CD4-positive, alpha-beta T cell treated with Interleukin-12 subunit alpha and Interleukin-12 subunit beta, for 1 hour (primary cell): ENCODE data around the gene FRMD6.
"Not testable (repeated sequence)": the region's sequence is repeated elsewhere in the genome, so short reads cannot be mapped to it uniquely, and the experiment has no call there.

Source experiments
- DNase-seq: peaks from one replicate; pipeline ENCODE4 v3.0.0-alpha.2; 2020

FRMD6 gene

DNA sequence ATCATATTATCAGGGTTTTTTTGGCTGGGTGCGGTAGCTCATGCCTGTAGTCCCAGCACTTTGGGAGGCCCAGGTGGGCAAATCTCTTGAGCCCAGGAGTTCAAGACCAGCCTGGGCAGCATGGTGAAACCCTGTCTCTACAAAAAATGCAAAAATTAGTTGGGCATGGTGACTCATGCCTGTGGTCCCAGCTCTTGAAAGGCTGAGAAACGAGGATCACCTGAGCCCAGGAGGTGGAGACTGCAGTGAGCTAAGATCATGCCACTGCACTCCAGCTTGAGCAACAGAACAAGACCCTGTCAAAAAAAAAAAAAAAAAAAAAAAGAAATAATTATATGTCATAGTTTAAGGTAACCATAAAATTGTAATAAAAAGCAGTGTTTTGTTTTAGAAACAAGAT, 18.4 kb upstream of the FRMD6 start:
- DNase-seq, result not testable (repeated sequence)

DNA sequence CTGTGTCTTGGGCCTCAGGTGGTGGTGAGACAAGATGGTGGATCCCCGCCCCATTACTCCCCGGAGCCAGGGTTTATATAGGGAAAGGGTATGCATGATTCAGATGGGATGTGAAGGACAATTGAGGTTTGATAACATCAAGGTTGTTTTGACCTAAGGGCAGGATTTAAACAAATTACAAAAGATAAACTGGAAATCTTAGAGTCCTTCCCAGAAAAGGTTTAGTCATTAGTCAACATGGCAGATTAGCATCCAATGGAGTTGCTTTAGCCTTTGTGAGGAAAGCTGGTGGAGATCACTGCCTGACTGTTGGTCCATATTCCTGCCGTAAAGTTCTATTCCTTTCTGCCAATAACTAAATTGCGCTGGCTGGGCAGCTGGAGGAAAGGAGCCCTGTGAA, 15.6 kb upstream of the FRMD6 start:
- DNase-seq, result no peak

DNA sequence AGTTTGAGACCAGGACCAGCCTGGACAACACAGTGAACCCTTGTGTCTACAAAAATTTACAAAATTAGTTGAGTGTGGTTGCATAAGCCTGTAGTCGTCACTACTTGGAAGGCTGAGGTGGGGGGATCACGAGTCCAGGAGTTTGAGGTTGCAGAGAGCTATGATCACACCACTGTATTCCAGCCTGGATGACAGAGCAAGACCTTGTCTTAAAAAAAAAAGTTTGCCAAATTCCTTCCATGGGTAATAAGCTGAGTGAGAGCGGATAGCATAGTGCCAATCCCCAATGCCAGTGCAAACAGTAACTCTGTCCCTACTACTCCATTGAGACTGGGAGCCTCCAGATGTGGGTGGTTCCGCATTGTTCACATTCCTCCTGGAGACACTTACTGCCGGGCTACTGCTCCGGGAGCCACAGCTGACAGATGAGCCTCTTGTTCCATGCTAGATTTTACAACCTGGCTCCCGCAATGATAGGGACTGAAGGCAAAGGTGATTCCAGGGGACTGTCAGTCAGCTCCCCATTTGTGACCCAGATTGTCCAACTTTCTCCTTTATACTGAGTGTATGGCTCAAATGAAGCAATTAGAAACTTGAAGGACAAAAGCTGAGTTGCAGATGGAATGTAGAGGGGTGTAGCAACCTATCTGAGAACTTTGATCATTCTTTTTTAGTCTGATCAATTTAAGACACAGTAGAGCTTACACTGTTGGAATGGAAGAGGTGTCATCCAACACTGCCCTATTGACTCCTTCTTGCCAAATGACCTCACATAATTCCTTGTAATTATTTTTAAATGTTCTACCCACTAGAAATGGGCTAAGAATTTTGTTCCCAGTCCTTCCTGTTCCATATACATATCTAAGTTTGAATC, 13.4 kb upstream of the FRMD6 start:
- no peak for DNase-seq

DNA sequence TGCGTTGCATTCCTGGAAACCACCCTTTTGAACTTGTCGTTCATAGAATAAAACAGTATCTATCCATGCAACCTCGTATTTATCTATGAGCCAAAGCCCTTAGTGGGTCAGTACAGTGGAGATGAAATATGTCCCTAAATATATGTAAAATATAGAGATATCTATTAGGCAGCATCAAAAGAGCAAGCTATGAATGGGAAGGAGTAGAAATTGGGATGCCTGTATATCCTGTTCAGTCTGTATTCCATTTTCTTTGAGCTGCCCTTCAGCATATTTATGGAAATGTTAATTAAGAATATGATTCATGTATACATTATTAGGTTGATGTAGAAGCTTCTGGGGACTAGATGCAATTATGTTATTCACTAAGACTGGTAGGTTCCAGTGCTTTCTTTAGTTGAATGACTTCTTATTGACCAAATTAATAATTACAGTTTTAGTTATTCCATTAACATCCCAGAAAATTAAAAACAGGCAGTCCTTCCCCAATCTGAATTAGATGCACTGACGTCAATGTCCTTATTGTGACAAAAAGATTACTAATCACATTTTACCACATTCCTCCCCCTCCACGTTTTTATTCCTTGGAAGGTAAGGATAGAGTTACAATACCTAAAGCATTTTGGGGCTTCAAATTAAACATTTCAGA, 11.9 kb upstream of the FRMD6 start:
- no peak for DNase-seq

DNA sequence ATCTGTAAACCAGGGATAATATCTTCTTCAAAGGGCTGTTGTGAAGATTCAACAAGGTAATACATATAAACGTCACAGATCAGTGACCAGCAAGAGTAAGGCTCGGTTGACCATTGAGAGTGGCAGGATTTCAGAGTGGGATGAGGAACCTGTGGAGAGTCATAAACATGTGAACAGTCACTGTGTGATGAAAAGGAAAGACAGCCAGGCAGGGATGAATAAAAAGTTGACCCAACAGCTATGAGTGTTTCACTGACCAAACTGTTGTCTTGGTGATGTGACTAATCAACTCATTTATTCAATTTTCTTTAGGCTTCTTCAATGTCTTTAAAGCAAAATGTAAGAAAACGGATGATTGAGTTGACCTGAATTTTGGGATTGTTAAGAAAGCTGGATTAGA, 8.6 kb upstream of the FRMD6 start:
- no peak for DNase-seq

DNA sequence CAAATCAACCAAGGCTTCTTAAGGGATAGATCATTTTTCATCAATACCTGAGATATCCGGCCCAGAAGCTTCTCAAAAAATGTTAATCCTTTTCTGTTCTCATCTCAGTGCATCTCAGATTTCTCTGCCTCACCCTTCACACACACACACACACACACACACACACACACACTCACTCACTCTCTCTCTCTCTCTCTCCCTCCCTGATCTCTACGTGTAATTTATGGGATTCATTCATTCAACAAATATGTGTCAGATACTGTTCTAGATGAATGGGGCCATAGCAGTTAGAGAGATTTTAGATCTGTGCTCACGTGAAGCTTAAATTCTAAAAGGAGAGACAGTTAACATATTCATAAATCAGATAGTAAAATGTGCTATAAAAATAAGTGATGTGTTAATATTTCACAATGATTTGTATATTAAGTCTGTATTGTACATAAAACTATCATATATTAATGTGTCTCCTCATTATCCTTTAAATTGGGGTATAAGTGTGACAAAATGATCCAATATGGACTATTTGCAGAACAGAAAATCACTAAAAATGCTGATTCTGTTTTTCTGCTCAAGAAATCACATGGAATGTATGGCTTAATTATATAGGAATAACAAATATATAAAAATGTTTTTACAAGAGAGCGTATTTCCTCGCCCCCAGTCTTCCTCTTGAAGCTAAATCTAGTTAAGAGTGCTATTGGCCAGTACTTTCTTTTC, 7.3 kb upstream of the FRMD6 start:
- no peak for DNase-seq

DNA sequence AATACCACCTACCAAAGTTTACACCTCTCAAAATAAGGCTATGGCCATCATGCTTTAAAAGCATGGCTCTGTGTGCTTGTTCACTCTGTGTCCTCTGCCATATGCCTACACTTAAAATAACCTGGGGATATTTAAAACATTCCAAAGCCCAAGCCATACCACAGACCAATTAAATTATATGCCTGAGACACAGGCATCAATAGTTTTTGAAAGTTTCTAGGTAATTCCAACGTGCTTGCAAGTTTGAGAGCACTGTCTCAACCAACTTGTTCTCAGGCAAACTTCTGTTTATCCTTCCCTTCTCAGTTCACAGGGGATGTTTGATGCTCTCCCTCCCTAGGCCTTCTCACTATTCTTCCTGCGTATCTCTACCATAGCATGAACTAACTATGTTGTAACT, 3.4 kb upstream of the FRMD6 start:
- no peak for DNase-seq

DNA sequence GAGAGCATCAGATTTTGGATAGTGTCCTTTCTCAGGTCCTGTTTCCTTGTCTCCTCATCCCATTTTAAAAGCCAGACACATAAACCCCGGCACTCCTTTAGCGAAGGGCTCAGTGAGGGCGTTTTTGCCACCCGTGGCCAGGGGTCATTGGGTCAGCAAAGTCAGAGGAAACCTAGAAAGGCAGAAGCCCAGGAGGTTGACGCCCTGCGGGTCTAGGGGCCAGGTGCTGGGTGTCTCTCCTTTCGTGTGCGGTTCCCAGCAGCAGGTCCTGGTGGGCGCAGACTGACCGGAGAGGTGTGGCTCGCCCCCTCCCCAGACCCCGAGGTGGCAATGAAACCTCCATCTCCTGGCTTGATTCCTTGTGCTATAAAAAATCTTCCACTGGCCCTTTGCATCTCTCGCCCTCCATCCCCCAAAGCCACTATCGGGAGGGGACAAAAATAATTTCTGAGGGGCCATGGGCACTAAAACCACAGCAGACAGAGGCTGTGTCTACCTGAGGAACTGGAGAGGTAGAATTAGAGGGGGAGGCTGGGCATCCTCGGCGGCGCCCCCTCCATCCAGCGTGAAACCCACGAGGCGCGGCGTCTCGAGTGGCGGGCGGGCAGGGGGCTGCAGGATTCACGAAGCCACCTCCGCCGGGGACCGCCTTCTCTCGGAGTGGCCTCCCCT, 858 bp upstream of the FRMD6 start:
- no peak for DNase-seq

DNA sequence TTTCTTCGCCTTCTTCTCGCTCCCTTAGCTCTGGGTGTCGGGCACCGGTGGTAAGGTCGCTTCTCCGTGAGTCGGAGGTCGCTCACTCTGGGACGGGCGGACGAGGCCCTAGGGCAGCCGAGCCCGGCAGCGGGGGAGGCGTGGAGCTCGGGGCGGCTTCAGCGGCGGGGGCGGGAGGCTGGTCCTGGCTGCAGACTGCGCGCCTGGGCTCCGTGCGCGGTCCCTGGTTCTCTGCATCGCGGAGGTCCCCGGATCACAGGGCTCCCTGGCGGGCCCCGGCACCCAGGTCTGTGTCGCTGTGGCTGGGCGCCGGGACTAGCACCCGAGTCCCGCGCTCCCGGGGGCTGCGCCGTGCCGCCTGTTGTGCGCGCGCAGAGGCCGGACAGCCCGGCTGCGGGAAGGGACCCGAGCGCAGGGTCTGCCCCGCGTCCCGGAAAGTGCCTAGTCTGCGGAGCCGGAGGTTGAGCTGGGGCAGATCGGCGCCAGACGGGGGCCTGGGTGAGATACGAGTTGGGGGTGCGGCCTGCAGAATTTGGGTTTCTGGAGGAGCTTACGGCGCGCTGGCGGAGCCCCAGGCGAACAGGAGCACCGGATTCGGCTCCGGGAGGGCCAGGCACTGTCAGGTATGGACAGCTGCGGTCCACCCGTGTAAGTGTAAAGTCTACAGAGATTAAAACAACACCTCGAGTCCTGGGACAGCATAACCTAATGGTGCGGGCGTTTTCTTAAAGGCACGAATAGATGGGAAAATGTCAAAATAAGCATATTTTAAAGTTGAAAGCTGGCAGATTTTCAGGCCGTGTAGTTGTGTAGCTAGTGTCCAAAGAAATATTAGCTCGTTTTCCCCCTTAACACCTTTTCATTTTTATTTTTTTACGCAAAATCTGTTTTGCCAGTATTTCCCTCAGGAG, 713 bp downstream of the FRMD6 start:
- no peak for DNase-seq

DNA sequence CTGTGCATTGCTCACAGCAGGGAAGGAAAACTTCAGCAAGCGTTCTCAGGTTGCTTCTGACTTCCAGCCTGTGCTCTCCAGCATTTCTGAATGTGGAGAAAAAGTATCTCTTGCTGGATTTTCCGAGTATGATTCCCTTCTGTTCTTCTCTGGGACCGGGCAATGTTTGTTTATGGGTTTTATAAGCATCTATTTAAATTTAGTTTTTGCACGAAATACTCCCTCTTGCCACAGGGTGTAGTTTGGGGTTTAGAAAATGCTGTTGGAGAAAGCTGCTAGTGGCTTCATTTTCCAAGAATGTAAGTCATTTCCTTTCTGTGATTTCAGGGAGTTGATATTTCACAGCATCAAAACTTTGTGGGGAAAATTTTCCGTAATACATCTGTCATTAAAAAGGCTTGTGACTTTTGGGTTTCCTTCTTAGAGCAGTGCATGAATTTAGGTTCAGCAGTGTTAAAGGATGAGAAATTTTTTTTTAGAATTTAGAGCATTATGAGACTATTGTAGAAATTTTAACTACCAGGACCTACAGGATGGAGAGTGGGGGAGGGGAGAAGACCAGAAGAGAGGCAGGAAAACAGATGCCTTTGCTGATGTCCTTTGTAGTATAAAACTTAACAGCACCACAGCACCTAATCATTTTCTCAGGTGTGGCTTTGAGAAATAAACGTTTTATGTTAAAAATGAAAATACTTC, 1.5 kb downstream of the FRMD6 start:
- no peak for DNase-seq

DNA sequence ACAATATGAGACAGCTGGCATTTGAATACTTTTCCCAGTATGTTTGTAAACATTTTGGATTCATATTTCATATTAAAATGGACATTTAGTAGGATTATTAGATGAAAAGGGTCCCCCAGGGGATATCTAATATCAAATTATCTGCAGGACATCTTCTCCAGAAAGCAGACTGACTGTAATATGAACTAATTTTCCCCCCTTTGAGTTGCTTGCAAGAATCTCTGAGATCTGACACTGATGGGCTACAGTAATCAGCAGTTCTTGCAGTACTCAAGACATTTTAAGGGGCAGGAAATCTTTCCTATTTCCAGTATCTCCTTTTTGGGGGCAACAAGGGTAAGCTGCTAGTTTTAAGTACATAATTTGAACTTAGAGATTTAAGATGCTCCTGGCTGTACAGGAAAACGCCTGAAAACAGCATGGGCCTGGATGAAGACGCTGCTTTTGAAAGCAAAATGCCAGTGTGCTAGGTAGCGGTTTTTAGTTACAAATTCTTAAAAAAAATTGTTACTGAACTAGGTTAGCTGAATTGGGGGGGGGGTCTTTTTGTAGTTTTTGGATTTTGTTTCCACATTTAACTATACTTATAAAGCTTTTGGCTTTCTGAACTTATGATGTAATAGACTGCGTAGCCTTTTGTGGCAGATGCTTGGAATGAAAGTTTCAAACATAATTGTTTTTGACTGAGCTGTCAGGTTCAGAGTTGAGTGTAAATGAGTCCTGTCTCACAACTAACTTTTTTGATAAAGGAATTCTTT, 2.2 kb downstream of the FRMD6 start:
- DNase-seq, result no peak

DNA sequence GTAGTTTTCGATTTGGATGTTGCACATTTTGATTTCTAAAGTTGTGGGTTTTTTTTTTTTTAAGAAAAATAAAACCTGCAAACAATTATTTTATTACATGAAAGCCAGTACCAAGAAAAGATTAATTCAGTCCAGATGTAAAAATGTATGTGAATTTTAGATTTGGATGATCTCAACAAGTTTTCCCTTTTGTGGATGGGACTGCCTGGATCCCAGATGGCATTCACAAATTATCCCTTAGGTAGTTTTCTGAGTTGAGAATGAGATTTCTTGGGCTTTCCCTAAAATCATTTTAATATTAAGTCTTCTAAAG, 2.8 kb downstream of the FRMD6 start:
- no peak for DNase-seq

DNA sequence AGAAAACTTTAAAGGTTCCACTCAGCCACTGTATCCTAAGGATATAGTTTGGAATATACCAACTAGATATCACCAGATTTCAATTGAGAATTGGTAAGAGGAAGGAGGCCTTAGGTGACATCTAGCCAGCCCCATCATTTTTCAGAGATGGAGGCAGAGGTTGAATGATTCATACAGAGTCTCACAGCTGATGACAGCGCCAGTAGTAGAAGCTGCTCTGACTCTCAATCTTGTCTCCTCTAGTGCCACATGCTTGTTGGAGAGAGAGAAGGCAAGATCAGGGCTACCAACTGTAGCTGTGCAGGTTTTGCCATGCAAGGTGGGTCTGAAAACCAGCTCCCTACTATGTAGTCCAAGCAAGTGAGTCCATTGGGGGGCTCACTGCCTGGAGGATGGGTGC, 6.1 kb downstream of the FRMD6 start:
- no peak for DNase-seq

DNA sequence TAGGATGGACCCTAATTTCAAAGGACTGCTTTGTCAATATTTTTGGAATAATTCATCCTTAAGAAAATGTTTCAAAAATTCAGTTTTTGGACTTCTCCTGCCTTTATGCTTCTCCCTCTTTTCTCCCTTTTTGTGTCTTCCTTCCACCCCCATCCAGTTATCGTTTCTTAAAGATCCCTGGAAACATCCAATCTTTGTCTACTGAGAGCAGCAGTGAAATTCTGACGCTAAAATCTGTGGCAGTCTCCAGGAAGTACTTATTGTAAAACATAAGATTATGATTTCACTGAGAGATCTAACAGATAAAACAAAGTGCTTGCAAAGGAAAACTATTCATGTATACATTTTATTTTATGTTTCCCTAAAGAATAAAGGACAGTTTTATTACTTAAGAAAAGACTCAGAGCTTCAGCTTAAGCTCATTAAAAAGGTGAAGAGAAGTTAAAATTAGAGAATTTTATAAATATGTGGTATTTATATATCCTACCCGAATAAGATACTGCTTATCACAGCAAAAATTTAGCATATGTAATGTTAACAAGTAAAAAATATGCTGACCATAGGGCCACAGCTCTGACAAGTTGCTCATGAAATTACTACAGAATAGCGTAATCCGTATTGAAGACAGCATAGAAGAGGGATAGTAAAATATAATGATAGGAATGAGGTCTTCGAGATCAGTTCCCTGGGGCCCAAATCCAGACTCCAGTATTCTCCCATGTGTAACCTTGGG, 6.9 kb downstream of the FRMD6 start:
- DNase-seq, result no peak

DNA sequence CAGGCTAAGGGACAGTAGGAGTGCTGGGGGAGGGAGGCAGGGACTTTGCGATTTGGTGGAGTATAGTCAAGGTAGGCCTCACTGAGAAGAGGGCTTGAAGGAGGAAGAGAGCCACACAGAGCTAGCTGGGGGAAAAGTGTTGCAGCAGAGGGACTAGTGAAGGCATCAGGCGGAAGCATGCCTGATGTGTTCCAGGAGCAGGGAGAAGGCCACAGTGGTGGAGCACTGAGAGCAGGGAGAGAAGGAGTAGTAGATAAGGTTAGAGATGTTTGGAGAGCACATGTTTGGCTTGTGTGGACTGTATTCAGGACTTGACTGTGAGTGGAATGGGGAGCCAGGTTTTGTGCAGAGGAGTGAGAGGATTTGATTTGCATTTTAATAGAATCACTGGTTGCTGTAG, 9.0 kb downstream of the FRMD6 start:
- no peak for DNase-seq

DNA sequence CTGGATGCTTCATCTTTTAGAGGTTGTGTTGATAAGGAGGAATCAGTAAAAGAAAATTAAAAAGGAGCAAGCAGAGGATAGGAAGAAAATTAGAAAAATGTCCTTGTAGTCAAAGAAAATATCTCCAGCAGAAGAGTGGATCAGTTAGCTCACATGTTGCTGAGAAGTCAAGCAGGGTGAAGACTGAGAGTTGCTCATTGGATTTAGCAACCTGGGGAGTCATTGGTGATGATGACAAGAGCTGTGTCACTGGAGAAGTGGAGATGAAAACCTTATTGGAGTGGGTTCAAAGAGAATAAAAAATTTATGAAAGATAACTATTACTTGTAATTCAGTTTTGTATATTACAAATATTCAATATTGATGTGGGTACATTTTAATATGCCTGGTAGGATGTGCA, 9.8 kb downstream of the FRMD6 start:
- DNase-seq, result no peak

DNA sequence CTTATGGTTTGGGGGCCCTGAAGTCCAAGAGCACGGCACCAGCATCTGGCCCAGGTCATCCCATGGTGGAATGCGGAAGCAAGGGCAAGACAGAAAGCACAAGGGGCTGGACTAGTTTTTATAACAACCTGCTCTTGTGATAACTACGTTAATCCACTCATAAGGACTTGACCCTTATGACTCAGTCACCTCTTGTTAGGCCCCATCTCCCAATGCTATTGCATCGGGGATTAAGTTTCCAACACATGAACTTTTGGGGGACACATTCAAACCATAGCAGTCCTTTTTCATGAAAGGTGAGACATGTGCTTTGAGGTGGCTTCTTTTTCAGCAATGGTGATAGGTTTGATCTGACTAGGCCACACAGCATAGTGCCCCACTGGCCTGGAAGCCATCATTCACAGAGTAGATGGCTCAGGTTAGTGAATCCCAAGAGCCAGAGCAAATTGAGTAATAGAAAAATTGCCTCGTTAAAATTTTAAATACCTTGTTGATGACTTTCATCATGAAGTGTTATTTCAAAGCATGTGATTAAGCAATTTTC, 12.1 kb downstream of the FRMD6 start:
- DNase-seq, result no peak

DNA sequence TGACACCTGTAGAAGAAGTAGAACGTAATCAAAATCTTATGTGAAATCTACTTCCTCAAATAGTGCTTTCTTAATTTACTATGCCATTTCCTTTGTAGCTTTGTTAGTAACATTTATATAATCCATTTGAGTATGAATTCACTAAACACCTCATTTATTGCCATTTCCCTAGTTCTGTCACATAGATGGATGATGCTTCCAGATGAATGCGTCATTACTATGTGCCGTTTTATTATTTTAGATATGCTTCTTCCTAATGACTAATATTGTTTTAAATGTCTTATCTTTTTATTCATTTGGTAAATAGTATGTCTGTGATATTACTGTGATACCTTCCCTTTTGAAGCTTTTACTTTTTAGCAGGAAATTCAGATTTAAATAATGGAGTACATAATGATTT, 14.4 kb downstream of the FRMD6 start:
- DNase-seq, result no peak

DNA sequence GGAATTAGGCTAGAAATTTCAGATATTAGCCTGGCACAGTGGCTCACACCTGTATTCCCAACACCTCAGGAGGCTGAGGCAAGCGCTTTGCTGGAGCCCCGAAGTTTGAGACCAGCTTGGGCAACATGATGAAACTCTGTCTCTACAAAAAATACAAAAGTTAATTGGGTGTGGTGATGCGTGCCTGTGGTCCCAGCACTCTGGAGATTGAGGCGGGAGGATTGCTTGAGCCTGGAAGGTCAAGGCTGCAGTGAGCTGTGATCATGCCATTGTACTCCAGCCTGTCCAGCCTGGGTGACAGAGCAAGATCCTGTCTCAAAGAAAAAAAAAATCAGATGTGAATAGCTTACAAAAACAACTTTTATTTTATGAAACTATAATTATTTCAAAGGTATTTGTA, 15.1 kb downstream of the FRMD6 start:
- no peak for DNase-seq

DNA sequence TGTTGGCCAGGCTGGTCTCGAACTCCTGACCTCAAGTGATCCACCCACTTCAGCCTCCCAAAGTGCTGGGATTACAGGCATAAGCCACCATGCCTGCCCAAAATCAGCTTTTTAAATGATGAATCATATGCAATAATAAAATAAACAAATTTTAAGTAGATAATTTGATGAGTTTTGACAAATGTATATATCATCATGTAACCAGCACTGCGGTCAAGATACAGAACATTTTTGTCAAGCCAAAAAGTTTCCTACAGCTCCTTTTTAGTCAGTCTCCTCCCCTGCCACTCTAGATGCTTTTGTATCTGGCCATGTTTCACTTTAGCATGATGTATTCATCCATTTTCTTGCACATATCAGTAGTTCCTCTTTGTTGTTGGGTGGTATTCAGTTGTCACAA, 17.2 kb downstream of the FRMD6 start:
- DNase-seq, result no peak
